Activated gamma-delta T cell treated with Interleukin-2 at 50 U/mL for 16 hours (primary cell): ENCODE data around the gene LSM14A.
A peak's percentile ranks its signal among the peaks of the same experiment; 100 is the strongest.
"Not testable (repeated sequence)": the region's sequence is repeated elsewhere in the genome, so short reads cannot be mapped to it uniquely, and the experiment has no call there.

Experiments used
- DNase-seq: peaks from one replicate; pipeline ENCODE4 v3.0.0-alpha.2; 2020

LSM14A gene

DNA sequence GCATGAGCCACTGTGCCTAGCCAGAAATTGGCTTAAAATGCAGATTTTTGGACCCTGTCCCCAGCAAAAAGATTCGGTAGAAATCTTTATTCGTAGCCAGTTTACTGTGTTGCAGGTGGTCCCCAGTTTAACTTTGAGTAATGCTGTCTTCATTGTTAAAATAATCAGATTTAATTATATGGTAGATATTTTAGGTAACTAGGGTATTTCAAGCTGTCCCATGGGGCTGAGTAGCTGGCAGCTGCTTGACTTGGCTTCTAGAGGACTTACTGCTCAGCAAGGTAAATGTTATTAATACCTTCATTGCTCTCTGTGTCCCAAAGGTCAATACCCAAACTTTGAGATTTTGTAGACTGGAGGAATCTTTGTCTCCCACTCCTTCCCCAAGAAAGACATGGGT lies 21.1 kb downstream of the LSM14A start:
- no peak for DNase-seq

DNA sequence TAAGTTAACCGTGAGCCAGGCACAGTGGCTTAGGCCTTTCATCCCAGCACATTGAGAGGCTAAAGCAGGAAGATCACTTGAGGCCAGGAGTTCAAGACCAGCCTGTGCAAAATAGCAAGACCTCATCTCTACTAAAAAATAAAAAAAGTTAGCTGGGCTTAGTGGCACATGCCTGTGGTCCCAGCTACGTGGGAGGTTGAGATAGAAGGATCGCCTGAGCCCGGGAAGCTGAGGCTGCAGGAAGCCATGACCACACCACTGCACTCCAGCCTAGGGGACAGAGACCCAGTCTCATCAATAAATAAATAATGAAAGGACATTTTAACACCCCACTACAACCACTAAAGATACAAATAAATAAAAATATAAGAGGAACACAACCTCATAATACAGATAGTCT lies 21.6 kb downstream of the LSM14A start:
- no peak for DNase-seq

DNA sequence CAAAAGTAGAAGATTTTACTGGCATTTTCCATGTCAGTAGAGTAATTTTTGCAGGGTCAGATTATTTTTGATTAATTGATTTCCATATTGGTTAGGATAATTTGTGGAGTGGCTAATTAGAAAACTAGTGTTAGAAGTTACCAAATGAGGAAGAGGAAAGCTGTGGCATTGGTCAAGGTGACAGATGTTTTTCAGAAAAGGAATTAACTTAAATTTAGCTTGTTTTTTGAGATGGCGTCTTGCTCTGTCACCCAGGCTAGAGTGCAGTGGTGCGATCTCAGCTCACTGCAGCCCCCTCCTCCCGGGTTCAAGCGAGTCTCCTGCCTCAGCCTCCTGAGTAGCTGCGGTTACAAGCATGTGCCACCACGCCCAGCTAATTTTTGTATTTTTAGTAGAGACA lies 28.8 kb downstream of the LSM14A start:
- DNase-seq = no peak

DNA sequence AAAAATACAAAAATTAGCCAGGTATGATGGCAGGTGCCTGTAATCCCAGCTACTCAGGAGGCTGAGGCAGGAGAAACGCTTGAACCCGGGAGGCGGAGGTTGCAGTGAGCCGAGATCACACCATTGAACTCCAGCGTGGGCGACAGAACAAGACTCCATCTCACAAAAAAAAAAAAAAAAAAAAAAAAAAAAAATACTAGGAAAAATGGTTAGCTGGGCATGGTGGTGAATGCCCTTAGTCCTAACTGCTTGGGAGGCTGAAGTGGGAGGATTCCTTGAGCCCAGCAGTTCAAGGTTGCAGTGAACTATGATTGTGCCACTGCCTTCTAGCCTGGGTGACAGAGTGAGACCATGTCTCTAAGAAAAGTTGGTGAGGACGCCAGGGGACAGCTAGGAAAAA lies 33.0 kb downstream of the LSM14A start:
- DNase-seq = not testable (repeated sequence)

DNA sequence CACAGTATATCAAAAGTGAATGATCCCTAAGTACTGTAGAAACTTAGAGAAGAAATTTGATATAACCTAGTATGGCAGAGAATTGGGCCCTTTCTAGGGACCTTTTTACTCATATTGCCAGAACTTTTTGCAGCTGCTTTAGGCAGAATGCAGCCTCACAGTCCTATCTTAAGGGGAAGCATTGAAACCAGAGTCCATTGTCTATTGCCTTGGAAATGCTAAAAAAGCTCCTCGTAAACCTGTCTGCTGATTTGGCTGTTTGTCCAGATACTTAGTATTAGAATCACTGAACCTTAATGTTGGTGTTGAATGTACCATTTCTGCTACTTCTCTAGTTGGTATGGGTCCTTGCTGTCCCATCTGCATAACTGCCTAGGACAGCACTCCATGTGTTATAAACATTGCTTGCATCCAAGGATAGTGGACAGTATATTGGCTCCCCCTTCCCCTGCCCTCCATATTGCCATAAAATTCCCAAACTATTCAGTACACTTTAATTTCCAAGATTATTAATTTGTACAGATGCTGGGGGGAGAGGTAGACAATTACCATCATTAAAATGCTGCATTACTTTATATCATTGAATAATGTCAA lies 36.1 kb downstream of the LSM14A start:
- DNase-seq = no peak

DNA sequence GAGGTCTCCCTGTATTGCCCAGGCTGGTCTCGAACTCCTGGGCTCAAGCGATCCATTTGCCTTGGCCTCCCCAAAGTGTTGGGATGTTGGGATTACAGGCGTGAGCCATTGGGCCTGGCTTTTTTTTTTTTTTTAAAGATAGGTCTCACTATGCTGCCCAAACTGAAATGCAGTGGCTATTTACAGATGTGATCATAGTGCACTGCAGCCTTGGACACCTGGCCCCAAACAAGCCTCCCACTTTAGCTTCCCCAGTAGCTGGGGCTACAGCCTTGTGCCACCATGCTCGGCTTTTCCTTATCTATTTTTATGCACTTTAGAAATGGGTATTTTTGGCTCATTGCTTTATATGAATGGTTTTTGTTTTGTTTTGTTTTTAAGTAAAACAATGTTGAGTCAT lies 37.4 kb downstream of the LSM14A start:
- no peak for DNase-seq

DNA sequence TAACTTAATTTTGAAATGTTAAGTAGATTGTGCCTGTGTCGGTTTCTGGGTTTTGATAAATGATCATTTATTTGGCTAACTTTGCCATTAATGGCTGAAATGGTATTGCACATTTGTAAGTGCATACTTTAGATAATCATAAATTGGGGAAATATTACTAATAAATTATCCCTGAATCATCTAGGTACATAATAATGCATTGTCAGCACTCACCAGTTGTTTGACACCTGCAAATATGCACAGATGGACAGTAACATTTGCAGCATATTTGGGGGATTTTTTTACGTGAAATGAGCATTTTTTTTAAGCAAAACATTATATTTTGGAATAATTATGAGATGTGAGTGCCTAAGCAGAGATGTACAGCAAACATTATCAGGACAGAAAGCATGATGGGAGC lies 41.0 kb downstream of the LSM14A start:
- DNase-seq = no peak

DNA sequence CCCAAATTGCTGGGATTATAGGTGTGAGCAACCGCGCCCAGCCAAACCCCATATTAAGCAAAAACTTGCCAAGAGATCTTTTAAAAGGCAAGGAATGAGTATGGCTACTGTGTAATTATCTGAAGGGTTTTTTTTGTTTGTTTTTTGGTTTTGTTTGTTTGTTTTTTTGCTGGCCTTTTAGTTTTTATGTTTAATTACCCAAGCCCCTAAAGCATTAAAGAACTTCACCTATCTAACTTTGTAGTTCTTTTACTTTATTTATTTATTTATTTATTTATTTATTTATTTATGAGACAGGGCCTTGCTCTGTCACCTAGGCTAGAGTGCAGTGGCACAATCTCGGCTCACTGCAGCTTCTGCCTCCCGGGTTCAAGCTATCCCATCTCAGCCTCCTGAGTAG lies 41.7 kb downstream of the LSM14A start:
- DNase-seq = no peak

DNA sequence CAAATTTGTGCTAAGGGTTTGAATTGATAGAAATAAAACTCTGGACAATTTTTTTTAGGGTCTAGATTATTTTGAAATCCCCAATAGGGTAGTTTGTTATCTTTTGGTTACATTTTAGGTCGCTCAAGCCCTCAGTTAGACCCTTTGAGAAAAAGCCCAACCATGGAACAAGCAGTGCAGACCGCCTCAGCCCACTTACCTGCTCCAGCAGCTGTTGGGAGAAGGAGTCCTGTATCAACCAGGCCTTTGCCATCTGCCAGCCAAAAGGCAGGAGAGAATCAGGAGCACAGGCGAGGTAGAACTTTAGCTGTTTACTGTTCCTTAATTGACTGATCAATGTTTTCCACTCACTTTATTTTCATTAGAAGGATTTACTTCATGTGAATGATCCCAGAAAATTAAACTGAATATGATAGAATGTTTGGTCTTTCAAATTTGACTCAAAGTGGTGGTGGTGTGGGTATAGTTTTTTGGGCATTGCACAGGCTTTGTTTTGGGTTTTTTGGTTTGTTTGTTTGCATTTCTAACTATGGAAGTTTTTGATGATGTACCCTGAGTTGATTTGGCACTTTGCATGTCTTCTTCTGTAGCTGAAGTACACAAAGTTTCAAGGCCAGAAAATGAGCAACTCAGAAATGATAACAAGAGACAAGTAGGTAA lies 42.8 kb downstream of the LSM14A start:
- DNase-seq = no peak

DNA sequence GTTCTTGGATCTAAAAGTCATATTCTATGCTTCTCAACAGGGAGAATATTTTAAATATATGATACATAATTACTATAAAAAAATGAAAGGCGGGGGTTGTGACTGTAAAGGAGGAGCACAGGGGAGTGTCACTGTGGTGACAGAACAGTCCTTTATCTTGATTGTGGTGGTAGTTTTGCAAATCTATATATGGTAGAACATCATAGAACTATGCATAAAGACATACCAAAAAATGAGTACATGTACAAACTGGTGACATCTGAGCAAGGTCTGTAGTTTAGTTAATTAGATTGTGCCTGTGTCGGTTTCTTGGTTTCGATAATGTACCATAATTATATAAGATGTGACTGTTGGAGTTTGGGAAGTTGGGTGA lies 43.3 kb downstream of the LSM14A start:
- no peak for DNase-seq

DNA sequence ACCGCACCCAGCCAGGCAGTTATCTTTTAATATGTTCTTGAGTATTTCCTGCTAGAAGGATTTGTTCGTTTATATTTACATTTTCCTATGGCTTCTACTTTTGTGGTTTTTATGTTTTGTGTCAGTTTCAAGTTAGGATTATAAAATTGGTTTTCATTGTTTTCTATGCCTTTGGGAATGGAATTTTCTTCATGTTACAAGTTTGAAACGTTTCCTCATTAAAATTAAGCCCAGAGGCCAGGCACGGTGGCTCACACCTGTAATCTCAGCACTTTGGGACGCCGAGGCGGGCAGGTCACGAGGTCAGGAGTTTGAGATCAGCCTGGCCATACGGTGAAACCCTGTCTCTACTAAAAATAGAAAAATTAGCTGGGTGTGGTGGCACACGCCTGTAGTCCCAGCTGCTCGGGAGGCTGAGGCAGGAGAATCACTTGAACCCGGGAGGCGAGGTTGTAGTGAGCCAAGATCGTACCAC lies 44.5 kb downstream of the LSM14A start:
- DNase-seq = not testable (repeated sequence)

DNA sequence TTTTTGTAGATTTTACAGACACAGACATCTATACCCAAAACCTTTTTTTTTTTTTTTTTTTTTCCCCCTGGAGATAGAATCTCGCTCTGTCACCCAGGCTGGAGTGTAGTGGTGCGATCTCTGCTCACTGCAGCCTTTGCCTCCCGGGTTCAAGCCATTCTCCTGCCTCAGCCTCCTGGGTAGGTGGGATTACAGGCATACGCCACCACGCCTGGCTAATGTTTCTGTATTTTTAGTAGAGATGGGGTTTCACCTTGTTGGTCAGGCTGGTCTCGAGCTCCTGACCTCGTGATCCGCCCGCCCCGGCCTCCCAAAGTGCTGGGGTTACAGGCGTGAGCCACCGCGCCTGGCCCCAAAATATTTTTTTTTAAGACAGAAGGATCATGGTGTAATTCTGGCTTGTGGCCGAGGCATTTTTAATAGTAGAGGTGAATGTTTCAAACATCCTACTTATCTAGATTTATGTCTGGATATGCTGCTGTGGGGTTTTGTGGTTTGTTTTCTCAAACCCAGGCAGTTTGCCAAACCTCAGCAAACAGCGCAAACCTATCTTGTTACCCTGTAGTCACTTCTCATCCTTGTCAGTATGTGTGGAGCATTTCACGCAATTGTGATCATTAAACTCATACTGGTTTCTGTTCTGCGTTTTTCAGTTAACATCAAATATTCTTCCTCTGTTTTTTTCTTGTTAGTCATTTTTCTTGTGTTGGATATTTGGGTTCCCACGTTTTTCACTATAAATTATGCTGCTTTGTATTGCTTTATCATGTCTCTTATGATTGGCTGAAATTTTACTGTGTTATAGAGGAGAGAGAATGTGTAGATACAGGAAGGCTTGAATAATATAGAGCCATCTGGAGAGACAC lies 45.9 kb downstream of the LSM14A start:
- DNase-seq = peak; percentile 63

DNA sequence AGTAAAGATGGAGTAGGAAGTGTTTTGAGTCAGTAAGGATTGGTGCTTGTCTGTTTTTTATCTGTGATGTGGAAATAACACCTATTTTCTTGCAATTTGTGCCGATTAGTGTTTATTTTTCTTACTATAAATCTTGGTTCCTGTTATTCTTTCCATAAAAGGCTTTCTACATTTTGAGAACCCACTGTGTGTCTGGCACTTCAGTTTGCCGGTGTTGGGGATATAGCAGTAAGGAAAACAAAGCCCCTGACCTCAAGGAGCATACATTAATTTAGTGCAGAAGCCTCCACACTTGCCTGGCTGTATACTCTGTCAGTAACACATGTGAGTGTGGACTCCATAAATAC lies 46.5 kb downstream of the LSM14A start:
- no peak for DNase-seq

DNA sequence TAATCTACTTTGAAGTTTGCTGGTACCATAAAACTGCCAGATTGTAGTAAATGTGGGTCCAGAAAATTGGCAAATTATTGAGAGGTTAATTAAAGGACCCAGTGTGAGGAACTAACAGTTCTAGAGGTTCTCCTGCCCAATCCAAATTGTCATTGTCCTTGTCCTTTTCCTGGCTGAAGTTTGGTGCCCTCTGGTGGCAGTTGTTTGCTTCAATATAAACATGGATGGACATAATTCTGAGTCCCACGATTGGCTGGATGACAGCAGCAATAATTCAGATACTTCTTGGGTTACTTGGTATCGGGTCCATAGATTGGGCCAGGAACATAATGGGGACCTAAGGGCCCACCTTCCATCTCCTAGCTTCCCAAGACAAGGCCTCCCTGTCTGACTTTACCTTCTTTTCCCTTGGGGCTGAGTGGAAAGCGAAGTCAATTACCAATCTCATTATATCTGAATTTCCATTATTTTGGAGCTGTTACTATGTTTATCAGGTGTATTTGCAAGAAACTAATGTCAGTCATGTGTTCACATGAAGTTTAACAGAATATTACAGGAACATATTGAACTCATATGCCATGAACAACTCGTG lies 48.3 kb downstream of the LSM14A start:
- peak; percentile 57 for DNase-seq

DNA sequence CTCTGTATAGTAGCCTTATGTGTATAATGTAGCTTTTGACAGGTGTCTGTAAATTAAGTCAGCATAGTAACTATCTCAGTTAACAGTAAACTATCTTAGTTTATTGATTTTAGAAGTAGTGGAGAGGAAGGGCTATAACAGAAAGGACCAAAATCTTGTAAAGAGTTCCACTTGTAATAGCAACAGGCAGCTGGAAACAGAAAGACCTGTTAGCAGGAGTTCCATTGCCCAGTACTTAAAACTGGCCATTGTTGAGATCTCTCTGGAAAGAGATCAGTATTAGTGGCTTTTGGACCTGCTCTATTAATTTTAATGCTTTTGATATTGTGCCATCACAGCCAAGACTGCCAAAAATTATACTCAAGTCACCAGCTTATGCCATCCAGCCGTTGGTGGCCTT lies 50.1 kb downstream of the LSM14A start:
- no peak for DNase-seq

DNA sequence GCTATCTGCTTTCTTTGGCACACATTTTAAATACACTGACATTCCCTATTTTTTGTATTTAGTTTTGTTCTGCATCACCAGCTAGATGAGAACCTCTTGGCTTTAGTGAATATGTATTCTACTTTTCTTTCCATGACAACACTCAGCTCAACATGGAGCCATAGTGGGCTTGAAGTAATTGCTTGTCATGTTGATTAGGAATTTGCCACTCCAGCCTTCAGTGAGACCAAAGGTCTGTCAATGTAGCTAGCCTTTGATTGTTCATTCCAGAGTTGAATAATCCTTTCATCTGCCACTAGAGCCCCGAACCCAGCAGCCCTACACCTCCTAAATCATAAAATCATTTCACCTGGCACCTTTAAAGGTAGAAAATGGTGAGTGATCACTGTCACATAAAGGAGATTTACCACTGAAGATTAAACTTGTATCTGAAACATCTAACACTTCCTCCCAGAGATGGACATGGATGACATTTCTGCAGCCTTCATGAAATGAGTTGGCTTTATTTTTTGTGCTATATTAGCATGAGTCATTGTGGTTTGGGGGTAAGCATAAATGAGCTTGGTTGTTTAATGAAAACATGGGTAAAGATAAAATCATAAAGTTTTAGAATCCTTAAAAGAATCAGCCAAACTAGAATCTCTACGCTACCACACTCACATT lies 52.8 kb downstream of the LSM14A start:
- no peak for DNase-seq

DNA sequence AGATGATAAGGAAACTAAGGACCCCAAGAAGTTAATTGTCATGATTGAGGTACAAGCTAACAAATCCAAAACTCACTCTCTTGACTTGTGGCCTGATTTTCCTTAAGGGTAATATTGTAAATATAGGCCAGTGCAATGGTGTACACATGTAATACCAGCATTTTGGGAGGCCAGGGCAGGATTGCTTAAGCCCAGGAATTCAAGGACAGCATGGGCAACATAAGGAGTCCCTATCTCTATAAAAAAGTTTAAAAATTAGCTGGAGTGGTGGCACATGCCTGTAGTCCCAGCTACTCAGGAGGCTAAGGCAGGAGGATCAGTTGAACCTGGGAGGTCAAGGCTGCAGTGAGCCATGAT lies 53.3 kb downstream of the LSM14A start:
- no peak for DNase-seq

DNA sequence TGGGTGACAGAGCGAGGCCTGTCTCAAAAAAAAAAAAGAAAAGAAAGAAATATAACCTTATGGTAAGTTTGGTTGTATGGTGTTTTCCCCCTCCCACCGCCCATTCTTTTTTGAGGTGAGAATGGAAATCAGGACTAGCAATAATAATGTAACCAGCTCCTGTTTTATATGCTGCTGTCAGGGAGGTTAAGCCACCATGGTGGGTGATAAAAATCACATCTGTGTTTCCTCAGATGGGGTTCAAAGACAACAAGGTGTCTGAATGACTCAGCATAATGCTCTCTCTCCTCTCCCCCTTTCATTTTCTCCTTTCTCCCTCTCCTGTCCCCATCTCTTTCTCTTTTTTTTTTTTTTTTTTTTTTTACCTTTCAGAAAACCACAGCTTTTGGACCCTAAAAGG lies 53.7 kb downstream of the LSM14A start:
- DNase-seq = no peak

DNA sequence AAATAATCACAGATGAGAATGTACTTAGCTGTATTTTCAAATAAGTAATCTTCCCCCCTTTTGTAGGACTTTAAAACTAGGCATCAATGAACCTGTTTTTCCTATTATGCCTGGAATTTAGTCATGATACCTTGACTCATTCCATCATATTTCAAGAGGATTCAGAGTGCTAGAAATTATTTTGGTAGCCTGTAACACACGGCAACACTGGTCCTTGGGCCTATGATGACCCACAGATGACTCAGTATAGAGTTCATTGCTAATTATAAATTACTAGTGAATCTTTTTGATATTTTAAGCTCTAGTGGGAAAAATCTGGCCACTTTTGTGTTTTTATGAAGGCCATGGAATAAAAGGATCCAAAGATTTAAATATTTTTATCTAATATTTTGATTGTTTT lies 56.0 kb downstream of the LSM14A start:
- no peak for DNase-seq

DNA sequence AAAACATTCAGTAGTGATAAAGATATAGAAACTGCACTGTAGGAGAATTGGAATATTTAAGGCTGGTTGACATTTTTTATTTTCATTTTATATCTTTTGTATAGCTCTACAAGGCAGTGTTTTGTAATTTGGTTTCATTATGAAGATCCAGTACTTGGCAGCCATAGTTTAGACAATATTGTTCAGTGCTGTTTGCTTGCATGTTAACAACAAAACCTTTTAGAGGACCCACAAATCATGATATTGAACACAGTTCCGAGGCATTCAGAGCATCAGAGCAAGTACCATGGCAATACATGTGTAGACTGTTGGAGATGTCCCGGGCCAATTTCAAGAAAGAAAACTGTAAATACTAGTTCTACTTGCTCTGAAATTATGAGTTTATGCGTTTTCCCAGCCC lies 56.5 kb downstream of the LSM14A start:
- DNase-seq = no peak

DNA sequence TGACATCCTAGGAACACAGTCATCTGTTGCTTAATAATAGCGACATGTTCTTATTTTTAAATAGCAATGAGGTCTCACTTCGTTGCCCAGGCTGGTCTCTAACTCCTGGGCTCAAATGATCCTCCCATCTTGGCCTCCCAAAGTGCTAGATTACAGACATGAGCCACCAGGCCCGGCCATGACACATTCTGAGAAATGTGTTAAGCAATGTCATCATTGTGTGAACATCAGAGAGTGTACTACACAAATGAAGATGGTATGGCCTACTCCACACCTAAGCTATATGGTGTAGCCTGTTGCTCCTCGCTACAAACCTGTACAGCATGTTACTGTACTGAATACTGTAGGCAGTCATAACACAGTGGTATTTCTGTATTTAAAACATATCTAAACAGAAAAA lies 57.4 kb downstream of the LSM14A start:
- no peak for DNase-seq

DNA sequence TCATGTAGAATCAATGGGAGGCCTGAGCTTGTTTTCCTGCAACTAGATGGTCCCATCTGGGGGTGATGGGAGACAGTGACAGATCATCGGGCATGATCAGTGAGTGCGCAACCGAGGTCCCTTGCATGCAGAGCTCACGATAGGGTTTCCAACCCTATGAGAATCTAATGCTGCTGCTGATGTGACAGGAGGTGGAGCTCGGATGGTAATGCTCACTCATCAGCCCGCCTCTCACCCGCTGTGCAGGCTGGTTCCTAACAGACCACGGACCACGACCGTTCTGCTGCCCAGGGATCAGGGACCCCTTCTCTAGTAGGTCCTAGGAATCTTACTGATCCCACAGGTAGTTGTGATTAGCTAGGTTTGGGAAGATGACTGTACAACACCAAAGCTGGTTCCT lies 58.5 kb downstream of the LSM14A start:
- no peak for DNase-seq

DNA sequence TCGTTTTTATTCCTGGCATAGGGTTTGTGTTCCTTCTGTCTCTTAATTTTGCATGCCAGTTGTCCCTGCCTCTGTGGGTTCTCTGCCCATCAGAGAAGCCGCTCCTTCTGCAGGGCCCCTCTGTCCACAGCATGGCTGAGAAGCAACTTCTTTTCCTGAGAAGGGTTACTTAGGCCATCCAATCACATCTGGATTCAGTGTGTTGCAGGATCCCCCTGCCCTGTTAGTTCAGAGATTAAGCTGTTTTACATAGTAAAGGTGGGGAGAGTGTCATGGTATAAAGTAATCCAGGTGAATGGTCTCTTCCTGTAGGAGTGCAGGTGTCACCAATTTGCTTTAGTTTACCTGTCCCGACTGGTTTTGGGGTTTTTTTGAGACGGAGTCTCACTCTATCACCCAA lies 59.1 kb downstream of the LSM14A start:
- no peak for DNase-seq
